Measurements from ENCODE around the gene SYDE1. TPM values are rescaled to one million over a fixed set of nuclear protein-coding genes. Genes with fewer than 3 reads are reported as not detected.

The SYDE1 gene
- polyA plus RNA-seq, 3 donors: 18.7 to 25.4 (median 21.3) TPM

DNA sequence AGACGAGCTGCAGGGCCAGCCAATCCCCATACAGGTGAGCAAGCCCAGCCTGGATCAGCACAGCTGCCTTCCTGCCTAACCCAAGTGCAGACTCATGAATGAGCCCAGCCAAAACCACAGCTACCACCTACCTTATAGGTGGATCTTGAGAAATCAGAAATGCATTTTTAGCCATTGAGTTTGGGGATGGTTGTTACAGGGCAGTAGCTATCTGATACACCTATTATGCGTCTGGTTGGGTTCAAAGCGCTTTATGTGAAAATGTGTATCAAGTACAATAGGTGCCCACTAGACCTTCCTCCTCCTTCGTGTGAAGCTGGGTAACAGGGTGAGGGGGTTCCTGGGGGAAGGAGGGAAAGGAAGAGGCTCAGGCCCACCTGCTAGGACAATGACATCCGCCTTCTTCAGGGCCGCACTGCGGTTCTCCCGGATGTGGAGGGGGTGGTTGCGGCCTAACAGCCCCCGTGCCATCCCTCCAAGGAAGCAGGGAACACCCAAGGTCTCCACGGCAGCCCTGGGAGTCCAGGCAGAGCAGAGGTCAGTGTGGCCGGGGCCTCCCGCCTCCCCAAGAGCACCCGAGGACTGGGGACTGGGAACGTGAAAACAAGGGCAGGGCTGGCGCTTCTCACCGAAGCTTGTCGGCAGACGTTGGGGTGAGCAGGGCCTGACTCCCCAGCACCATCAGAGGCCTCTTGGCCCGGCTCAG, 11.7 kb downstream of the SYDE1 start:
- no peak for DNase-seq (ENCODE audit: extremely low read depth in 1 of 11, low read depth in 9 of 11, low spot score in 4 of 11)

DNA sequence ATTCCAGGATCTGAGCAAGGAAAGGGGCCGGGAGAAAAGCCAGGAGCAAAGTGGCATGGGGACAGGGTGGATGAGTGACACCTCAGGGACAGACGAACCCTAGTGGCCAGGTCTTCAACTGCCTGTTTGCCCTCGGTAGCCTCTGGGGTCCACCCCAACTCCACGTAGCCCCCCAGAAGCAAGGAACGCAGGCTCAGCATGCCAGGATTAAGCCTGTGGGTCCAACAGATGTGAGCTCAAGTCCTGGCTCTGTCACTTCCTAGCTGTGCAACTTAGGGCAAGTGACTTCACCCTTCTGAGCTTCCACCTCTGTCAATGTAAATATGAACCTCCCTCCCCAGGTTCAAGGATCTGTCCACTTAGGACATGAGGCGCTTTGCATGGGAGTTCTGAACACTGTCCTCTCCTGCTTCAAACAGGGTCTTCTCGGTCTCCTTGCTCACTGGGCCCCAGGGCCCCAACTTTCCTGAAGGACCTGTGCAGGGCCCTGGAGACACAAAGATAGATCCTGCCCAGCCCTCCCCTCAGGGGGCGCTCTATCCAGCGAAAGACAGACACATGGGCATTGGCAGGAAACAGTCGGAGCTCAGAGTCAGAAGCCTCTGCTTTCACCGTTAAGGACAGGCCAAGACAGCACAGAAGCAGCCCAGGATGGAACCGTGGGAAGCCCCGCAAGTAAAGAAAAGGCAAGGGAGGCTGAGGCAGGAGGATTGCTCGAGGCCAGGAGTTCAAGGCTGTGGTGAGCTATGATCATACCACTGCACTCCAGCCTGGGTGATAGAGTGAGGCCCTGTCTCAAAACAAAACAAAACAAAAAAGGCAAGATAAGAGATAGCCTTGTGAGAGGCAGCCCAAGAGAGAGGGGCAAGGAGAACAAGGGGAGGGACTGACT, 13.2 kb downstream of the SYDE1 start:
- no peak for DNase-seq (ENCODE audit: extremely low read depth in 1 of 11, low read depth in 9 of 11, low spot score in 4 of 11)

DNA sequence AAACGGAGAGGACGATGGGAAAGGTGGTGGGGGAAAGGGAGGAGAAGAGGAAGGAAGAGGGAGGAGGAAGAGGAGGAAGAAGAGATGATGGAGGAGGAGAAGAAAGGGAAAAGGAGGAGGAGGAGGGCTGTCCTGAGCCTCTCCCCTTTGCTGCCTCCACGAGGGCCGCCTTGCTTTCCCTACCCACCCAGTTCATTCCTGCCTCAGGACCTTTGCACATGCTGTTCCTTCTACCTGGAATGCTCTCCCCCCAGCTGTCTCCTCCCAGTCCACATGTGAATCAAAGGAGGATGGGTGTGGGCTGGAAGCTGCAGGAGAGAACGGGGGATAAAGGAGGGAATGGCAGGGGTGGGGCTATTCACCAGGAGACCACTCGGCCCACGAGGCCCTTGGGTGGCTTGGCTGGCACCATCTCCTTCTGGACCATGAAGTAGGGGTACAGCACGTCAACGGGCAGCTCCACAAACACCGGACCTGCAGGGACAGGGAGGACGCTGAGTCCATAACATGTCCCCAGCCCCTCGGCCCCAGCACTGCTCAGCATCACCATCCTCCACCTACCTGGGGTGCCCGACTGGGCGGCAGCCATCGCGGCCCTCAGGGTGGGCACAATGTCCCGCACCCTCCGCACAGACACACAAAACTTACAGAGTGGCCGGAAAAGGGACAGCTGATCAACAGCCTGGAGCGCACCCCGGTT, 15.3 kb downstream of the SYDE1 start:
- no peak for DNase-seq (ENCODE audit: extremely low read depth in 1 of 11, low read depth in 9 of 11, low spot score in 4 of 11)

DNA sequence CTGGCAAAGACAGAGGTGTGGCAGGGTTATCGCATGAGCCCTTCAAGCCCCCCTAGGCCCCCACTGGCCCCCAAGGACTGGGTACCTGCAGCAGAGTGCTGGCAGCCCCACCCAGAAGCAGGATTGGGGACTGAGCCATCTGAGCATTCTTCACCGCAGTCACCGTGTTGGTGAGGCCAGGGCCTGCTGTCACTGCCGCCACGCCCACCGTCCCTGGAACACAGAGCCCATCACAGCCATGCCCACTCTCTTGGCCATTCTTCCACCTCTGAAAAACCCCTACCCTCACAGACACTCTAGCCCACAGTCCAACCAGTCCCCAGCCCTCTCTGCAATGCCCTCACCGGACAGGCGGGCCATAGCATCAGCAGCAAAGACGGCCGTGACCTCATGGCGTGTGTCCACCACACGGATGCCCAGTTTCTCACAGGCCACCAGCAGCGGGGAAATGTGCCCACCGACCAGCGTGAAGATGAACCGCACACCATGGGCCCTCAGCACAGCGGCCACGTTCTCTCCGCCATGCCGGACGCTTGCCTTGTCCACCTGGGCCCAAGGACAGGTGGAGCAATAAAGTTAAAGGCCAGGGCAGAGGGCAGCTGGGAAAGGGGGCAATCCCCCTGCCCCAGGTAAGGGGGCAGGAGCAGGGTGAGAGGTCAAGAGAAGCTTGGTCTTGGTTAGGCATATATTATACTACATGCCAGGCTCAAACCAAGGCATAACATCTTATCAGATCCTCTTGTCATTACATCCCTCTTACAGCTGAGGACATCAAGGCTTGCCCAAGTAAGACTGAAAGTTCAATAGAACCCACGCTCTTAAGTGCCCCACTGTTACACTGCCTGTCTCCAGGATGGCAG, 16.1 kb downstream of the SYDE1 start:
- DNase-seq (ENCODE audit: extremely low read depth in 1 of 11, low read depth in 9 of 11, low spot score in 4 of 11): no peak

DNA sequence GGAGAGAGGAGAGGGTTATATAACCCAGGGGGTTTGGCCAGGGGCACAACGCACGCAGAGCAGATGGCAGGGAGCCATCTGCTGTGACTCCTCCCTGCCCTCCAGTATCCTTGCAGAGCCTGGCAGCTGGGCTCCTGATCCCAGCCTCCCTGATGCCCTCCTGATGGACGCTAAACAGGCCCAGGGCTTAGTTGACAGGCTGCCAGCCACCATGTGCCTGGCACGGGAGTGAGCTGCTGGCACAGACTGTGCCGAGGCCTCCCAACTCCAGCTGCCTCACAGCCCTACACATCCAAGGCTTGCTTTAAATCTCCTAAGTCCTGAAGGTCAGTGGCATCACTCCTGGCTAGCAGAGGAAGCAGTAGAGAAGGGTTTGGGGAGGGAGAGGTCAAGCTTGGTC, 16.7 kb downstream of the SYDE1 start:
- no peak for DNase-seq (ENCODE audit: extremely low read depth in 1 of 11, low read depth in 9 of 11, low spot score in 4 of 11)

DNA sequence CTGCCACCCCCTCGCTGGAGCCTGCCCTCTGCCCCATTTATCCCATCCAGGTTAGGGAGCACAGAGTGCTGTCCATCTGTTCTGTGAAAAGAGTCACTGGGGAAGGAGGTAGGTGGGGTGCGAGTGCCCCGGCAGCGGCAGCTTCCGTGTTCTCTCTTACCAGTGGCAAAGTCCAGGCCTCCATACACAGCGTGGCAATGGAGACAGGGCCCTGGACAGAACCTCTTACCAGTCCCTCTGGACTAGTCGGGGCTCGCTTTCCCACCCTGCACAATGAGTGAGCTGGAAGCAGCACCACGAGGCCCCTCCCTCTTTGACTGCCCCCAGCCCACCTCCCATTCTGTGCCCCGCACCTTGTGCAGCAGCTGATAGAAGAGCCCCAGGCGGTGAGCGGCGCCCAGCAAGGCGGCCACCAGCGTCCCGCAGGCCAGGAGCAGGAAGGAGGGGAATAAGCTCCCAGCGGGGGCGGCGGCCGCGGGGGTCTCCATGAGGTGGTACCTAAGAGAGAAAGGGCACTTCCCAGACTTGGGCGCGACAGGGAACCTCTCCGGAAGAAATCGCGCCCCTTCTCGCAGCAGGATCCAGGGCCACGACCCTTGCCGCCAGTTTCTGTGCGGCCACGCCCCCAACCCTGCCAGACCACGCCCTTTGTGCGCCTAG, 17.5 kb downstream of the SYDE1 start:
- no peak for DNase-seq (ENCODE audit: extremely low read depth in 1 of 11, low read depth in 9 of 11, low spot score in 4 of 11)

DNA sequence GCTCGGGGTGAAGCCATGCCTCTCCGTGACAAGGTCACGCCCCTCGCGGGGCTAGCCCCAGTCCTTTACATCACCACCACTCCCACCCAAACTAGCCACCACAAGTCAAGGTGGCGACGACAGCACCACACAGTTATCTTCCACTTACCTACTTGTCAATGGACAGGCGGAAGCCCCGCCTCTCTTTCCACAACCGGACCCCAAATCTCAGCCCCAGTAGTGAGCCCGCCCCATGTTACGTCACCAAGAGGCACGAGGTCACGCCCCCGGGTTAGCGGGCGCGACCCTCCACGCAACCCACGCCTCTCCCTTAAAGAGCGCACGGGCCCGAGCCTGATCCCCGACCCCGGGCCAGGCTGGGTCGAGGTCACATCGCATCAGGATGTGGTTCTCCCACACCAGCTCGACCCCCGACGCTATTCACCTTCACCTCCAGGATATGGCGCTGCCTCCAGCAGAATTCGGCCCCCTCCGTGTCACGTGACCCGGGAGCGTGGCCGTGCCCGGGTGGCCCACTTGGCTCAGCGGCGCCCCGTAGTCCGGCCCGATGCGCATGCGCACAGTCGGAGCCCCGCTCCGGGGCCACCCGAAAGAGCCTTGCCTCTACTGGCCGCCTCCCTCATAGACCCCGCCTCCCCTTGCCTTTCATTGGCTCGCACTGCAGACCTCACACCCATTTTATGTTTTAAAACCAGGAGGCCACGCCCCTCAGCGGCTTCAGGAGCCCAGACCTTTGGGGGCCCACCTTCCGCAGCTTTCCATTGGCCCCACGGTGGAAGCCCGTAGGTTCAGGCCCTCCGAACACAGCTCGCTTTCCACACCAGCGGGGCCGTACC, 18.2 kb downstream of the SYDE1 start:
- DNase-seq (ENCODE audit: extremely low read depth in 1 of 11, low read depth in 9 of 11, low spot score in 4 of 11): peak; percentile 93 to 99 (median 96)

DNA sequence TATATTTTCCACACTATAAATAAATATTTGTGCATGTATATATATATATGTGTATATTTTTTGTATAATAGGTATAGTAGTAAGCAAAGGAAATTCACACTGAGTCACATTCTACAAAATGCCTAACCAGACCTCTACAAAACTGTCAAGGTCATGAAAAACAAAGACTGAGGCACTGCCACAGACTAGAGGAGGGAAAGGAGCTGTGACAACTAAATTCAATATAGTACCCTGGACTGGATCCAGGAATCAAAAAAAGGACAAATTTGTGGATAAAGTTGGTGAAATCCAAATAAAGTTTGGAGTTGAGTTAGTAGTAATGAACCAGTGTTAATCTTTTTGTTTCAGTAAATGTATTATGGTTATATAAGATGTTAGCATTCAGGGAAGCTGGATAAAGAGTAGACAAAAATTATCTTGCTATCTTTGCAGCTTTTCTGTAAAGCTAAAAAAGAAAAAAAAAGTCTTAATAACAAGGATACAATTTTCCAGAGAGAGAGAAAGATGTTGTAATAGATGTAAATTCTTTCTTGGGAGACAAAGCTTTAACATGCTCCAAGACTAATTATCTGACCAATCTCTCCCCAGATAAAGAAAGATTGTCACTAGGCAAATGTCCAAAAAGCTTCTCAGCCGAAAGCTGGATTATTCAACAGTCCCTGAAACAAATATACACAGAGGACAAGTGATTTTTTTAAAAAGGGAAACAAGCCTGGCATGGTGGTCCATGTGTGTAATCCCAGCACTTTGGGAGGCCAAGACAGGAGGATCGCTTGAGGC, 19.1 kb downstream of the SYDE1 start:
- no peak for DNase-seq (ENCODE audit: extremely low read depth in 1 of 11, low read depth in 9 of 11, low spot score in 4 of 11)

DNA sequence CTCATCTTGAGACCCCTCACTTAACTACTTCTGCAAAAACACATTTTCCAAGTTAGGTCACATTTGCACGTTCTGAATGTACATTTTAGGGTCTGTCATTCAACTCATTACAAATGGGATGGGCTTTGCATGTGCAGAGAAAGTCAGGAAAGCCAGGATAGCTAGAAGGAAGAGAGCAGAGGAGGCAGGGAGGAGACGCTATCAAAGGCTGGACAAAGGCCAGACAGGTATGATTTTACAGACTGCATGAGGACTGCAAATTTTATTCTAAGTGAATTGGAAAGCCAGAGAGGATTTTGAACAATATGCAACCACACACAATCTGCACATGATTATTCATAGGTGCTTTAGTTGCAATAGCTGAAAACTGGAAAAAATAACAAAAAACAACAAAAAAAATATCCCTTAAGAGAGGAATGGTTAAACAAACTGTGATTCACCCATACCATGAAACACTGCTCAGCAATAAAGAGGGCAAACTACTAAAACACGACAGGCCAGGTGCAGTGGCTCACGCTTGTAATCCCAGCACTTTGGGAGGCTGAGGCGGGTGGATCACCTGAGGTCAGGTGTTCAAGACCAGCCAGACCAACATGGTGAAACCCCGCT, 21.1 kb downstream of the SYDE1 start:
- no peak for DNase-seq (ENCODE audit: extremely low read depth in 1 of 11, low read depth in 9 of 11, low spot score in 4 of 11)

DNA sequence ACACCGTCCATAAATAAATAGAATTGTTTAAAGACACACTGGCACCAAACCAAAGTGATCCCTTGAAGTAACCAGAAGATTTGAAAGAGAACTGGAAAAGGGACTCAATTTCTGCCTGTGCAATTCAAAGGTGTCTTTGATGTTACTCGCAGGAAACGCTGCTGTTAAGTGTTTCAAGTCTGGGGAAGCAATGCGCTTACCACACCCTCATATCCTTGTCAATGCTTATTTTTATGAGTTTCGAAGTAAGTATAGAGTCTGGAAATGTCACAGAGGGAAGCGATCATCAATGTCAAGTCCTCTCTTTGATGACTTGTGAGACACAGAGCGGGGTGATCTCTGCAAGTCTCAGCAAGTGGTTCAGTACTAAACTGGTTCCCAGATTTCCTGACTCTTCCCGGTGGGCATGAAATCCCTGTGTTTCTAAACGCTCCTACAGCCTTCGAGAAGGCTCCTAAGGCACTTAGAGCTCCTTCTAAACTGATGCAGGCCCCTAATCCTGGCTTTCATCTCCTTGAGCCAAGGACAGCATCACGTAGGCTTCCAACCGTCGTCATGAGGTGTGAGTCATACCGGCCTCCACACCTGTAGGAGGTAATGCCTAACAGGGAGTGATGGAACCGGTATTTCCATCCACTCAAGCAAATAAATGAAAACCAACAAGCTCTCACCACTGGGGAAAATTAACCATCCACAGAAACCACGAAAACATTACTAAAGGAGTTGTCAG, 22.8 kb downstream of the SYDE1 start:
- no peak for DNase-seq (ENCODE audit: extremely low read depth in 1 of 11, low read depth in 9 of 11, low spot score in 4 of 11)

DNA sequence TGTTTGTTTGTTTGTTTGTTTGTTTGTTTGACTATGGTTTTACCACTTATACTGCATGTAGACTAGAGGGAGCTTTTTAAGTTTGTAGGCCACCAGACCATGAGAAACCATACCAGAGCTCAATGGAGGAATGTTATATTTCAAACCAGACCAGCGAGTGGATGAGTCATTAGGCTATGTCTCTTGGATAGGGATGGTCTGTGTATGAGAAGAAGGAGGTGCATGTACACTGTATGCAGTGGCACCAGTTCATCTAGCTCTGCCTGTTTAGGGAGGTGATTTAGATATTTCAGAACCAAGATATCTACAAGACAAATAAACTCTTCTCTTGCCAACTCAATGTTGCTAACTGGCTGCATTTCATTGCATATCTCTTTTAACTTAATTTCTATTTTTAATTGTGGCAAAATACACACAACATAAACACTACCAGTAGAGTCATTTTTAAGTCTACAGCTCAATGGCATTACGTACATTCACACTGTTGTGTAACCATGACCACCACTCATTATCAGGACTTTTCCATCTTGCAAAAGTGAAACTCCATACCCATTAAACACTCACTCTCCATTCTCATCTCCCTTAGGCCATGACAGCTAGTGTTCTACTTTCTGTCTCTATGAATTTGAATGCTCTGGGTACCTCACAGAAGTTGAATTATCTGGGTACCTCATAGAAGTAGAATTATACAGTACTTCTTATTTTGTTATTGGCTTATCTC, 29.2 kb downstream of the SYDE1 start:
- DNase-seq (ENCODE audit: extremely low read depth in 1 of 11, low read depth in 9 of 11, low spot score in 4 of 11): no peak

DNA sequence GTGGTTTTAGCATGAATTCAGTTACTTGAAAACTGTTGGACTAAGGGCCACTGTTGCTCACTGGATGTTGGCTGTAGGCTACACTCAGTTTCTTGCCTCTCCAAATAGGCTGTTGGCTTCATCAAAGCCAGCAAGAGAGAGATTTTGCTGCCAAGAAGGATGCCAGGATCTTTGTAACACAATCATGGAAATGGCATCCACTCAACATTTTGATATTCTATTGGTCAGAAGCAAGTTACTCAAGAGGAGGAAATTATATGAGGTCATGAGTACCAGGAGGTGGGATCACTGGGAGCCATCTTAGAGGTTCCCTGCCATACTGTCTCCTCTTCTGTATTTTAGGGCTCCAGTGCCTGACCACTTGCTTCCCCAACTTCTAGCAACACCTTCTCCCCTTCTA, 30.6 kb downstream of the SYDE1 start:
- no peak for DNase-seq (ENCODE audit: extremely low read depth in 1 of 11, low read depth in 9 of 11, low spot score in 4 of 11)

DNA sequence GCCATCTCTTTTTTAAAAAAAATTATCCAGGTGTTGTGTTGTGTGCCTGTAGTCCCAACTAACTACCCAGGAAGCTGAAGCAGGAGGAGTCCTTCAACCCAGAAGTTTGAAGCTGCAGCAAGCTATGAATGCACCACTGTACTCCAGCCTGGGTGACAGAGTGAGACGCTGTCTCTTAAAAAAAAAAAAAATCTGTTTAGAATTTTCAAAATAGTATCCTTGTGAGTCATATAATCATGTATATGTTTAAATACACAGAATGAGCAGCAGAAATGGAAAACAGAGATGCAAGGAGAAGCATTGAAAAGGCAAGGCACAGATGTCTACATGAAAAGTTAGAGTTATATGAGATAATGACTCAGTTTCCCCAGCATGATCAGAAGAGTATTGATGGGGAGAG, 31.2 kb downstream of the SYDE1 start:
- no peak for DNase-seq (ENCODE audit: extremely low read depth in 1 of 11, low read depth in 9 of 11, low spot score in 4 of 11)

DNA sequence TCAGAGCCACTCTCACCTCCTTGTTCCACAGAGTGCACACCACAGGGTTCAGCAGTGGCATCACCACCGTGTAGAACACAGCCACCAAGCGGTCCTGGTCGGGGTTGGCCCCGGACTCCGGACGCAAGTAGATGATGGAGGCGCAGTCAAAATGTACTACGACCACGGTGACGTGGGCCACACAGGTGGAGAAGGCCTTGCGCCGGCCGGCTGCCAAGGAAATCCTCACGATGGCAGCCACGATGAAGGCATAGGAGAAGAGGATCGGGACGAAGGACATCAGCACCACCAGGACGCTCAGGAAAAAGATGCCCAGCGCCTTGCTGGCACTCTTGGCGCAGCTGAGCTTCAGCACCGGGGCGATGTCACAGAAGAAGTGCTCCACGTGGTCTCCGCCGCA, 33.9 kb downstream of the SYDE1 start:
- DNase-seq (ENCODE audit: extremely low read depth in 1 of 11, low read depth in 9 of 11, low spot score in 4 of 11): no peak

DNA sequence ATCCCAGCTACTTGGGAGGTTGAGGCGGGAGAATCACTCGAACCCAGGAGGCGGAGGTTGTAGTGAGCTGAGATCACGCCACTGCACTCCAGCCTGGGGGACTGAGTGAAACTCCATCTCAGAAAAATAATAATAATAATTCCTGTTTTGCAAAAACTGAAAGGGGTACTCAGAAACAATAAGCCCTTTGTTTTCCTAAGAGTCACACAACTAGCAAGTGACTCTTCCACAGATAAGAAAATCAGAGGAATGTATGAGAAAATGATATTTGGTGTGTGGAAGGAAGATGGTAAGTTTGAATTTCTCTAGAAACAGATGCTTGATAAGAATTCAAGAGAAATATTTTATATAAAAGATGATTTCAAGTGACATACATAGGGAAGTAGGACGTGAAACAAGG, 35.1 kb downstream of the SYDE1 start:
- no peak for DNase-seq (ENCODE audit: extremely low read depth in 1 of 11, low read depth in 9 of 11, low spot score in 4 of 11)

All from renal cortex interstitium (tissue), 11 donors.